SK-N-SH (cell line): ENCODE measurements around the gene PPP3CA. TPM values are rescaled to one million over a fixed set of nuclear protein-coding genes. Genes with fewer than 3 reads are reported as not detected.

Experiments used
- CTCF ChIA-PET: fragments of 300-600, 350-600 bp; formaldehyde crosslinking; extraction: SDS; loops from one replicate; lab custom pipeline; 2021; lab: Yijun Ruan, JAX
- POLR2A ChIA-PET: fragments of 350-600 bp; sonication (Branson Sonifier 250); formaldehyde crosslinking; extraction: SDS; loops from one replicate; lab custom pipeline; 2020; ENCODE audit warnings: antibody characterized with exemption, inconsistent platforms; lab: Yijun Ruan, JAX
- DNase-seq: peaks from one replicate; pipeline ENCODE4 v3.0.0; 2012
- H2AFZ ChIP-seq: fragments of 200-600 bp; sonication (generic); 2 replicates; pipeline ENCODE4 v1.8.1; 2016; ENCODE audit warnings: antibody characterized with exemption, mild to moderate bottlenecking, low read depth
- H3F3A ChIP-seq: fragments of 200-600 bp; sonication (generic); replicated peaks from 2 replicates; pipeline ENCODE3; 2016; ENCODE audit warnings: antibody characterized with exemption, mild to moderate bottlenecking; ENCODE audit not compliant: insufficient read depth
- H3K27ac ChIP-seq, 2 experiments: fragments of 200-500 bp in 1 of 2; fragments of 200-600 bp in 1 of 2; sonication (Bioruptor generic) in 1 of 2; sonication (generic), shearing (Covaris generic) in 1 of 2; 2 replicates each; pipeline versions ENCODE4 v1.5.1 to v1.6.1; 2014 to 2016; ENCODE audit warnings: low read depth in 2 of 2, inconsistent platforms in 1 of 2, low read length in 1 of 2, mild to moderate bottlenecking in 1 of 2, mixed read lengths in 1 of 2
- H3K27me3 ChIP-seq: fragments of 200-600 bp; sonication (generic), shearing (Covaris generic); 2 replicates; pipeline ENCODE4 v1.6.1; 2016; ENCODE audit warnings: mixed run types; ENCODE audit not compliant: insufficient read depth
- H3K36me3 ChIP-seq, 2 experiments: fragments of 200-500 bp in 1 of 2; fragments of 200-600 bp in 1 of 2; sonication (Bioruptor generic) in 1 of 2; sonication (generic) in 1 of 2; replicated peaks in 1 of 2; 2 replicates each; pipeline versions ENCODE3 to v1.5.1; 2014 to 2016; ENCODE audit warnings: low read length in 1 of 2, mild to moderate bottlenecking in 1 of 2; ENCODE audit not compliant: insufficient read depth in 2 of 2, control insufficient read depth in 1 of 2
- H3K4me1 ChIP-seq, 2 experiments: fragments of 200-500 bp in 1 of 2; fragments of 200-600 bp in 1 of 2; sonication (Bioruptor generic) in 1 of 2; sonication (generic), shearing (Covaris generic) in 1 of 2; 2 replicates each; pipeline versions ENCODE4 v1.5.1 to v1.6.1; 2014 to 2016; ENCODE audit warnings: low read depth in 1 of 2, low read length in 1 of 2, mixed run types in 1 of 2; ENCODE audit not compliant: insufficient read depth in 2 of 2, control insufficient read depth in 1 of 2
- H3K4me2 ChIP-seq: fragments of 200-600 bp; sonication (generic), shearing (Covaris generic); 2 replicates; pipeline ENCODE4 v1.6.1; 2017; ENCODE audit warnings: mixed run types
- H3K4me3 ChIP-seq, 2 experiments: fragments of 200-500 bp in 1 of 2; fragments of 200-600 bp in 1 of 2; sonication (Bioruptor generic) in 1 of 2; sonication (generic), shearing (Covaris generic) in 1 of 2; 2 replicates each; pipeline versions ENCODE4 v1.5.1 to v1.8.1; 2014 to 2016; ENCODE audit warnings: low read depth in 2 of 2, inconsistent platforms in 1 of 2, low read length in 1 of 2, mild to moderate bottlenecking in 1 of 2, mixed read lengths in 1 of 2, moderate library complexity in 1 of 2
- H3K79me2 ChIP-seq: fragments of 200-600 bp; sonication (generic); 2 replicates; pipeline ENCODE4 v1.8.1; 2017; ENCODE audit warnings: mild to moderate bottlenecking; ENCODE audit not compliant: insufficient read depth
- H3K9ac ChIP-seq: fragments of 200-600 bp; sonication (generic); 2 replicates; pipeline ENCODE4 v1.6.1; 2017; ENCODE audit warnings: mixed run types
- H3K9me2 ChIP-seq: fragments of 200-600 bp; sonication (generic); 2 replicates; pipeline ENCODE4 v1.6.1; 2017; ENCODE audit warnings: mixed run types
- H3K9me3 ChIP-seq: fragments of 200-600 bp; sonication (generic); 2 replicates; pipeline ENCODE4 v1.6.1; 2017; ENCODE audit warnings: mixed run types, mild to moderate bottlenecking, moderate library complexity
- H4K20me1 ChIP-seq: fragments of 200-600 bp; sonication (generic); 2 replicates; pipeline ENCODE4 v1.6.1; 2017; ENCODE audit warnings: mild to moderate bottlenecking, mixed run types; ENCODE audit not compliant: insufficient read depth
- CHD2 ChIP-seq: fragments of 150-350 bp; IDR thresholded peaks from 2 replicates; pipeline ENCODE4 v1.6.1; 2018; ENCODE audit warnings: low read length; ENCODE audit not compliant: partially characterized antibody
- EP300 ChIP-seq, 2 experiments: IDR thresholded peaks; 2 replicates each; pipeline versions ENCODE4 v1.4.0 to v1.6.1; 2012; ENCODE audit warnings: borderline replicate concordance in 1 of 2, low read depth in 1 of 2, low read length in 1 of 2
- EZH2phosphoT487 ChIP-seq: fragments of 200-600 bp; sonication (generic); IDR thresholded peaks from 2 replicates; pipeline ENCODE4 v1.6.1; 2017; ENCODE audit warnings: low read depth, mixed run types, mild to moderate bottlenecking, antibody characterized with exemption, moderate library complexity, borderline replicate concordance
- FOSL2 ChIP-seq: IDR thresholded peaks from 2 replicates; pipeline ENCODE4 v1.4.0; 2012; ENCODE audit warnings: low read depth, mild to moderate bottlenecking, moderate library complexity, borderline replicate concordance
- FOXM1 ChIP-seq: IDR thresholded peaks from 2 replicates; pipeline ENCODE4 v1.4.0; 2012; ENCODE audit warnings: low read depth, mild to moderate bottlenecking
- GABPA ChIP-seq: IDR thresholded peaks from 2 replicates; pipeline ENCODE4 v1.4.0; 2012; ENCODE audit warnings: low read depth, mild to moderate bottlenecking
- JUND ChIP-seq: IDR thresholded peaks from 2 replicates; pipeline ENCODE4 v1.4.0; 2012
- MEF2A ChIP-seq: IDR thresholded peaks from 2 replicates; pipeline ENCODE4 v1.4.0; 2012; ENCODE audit warnings: low read depth, borderline replicate concordance
- MXI1 ChIP-seq: IDR thresholded peaks from 2 replicates; pipeline ENCODE4 v1.6.1; 2012; ENCODE audit warnings: mild to moderate bottlenecking, low read depth, low read length, improper control_type of control experiment
- RAD21 ChIP-seq: IDR thresholded peaks from 2 replicates; pipeline ENCODE4 v1.6.1; 2012; ENCODE audit warnings: mild to moderate bottlenecking, low read length
- RCOR1 ChIP-seq: fragments of 150-350 bp; IDR thresholded peaks from 2 replicates; pipeline ENCODE4 v1.6.1; 2017; ENCODE audit warnings: antibody characterized with exemption, low read length
- RFX5 ChIP-seq: IDR thresholded peaks from 2 replicates; pipeline ENCODE4 v1.6.1; 2012; ENCODE audit warnings: mild to moderate bottlenecking, improper control_type of control experiment, low read length
- RXRA ChIP-seq: IDR thresholded peaks from 2 replicates; pipeline ENCODE4 v1.4.0; 2012; ENCODE audit warnings: low read depth, mild to moderate bottlenecking, borderline replicate concordance
- SIN3A ChIP-seq: IDR thresholded peaks from 2 replicates; pipeline ENCODE4 v1.6.1; 2012; ENCODE audit warnings: low read depth, mild to moderate bottlenecking, low read length, moderate library complexity, borderline replicate concordance
- SMC3 ChIP-seq: IDR thresholded peaks from 2 replicates; pipeline ENCODE4 v1.6.1; 2012; ENCODE audit warnings: low read depth, low read length, improper control_type of control experiment
- YY1 ChIP-seq: IDR thresholded peaks from 2 replicates; pipeline ENCODE4 v1.4.0; 2012; ENCODE audit warnings: low read depth, mild to moderate bottlenecking
- WGBS: methylation state at CpG from one replicate; pipeline ENCODE4 v1.1.6; 2017; ENCODE audit warnings: low lambda C conversion rate; 5-methylcytosine and 5-hydroxymethylcytosine counted together
- polyA plus RNA-seq, 3 experiments: library from polyadenylated mRNA; depleted of rRNA; stranded (reverse); fragments of >200 nt; gene quantifications; 2 replicates each; pipeline ENCODE4 v1.2.3, GENCODE V29; 2012
- TF ChIP-seq, protein P1 (sequence below): fragments of 150-350 bp; IDR thresholded peaks from 2 replicates; pipeline ENCODE4 v1.6.1; 2017; ENCODE audit warnings: antibody characterized with exemption, low read length, low read depth, borderline replicate concordance
- TF ChIP-seq, protein P2 (sequence below): IDR thresholded peaks from 2 replicates; pipeline ENCODE4; 2012

Gene PPP3CA
- polyA plus RNA-seq, 1 of the 3 experiments (the other 2 are of a cell fraction), result 10.7 TPM

DNA sequence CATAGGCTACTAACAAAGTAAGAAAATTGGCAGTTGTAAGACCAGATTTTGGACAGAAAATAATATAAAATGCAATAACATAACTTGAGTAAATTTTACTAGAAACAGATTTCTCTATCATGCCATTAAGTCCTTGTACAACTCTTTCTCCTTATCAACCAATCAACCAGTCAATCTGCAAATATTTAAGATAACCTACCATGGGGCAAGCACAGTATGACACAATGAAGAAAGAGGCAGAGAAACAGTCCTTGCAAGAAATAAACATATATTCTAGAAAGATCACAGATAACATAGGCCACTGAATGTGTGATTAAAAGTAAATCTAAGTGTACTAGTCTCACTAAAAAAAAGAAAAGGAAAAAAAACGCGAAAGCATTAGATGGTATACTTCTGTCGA is 194.8 kb downstream of the PPP3CA start:
- H3K9me3 ChIP-seq, result no peaks in the 10 kb centered on the region
- H3F3A ChIP-seq, result peaks cover 7% of the 10 kb centered on the region
- H3K27ac ChIP-seq, result no peak overlapping the region
- WGBS, result 97% methylated on average over 3 of the region's 3 CpGs
- CTCF ChIA-PET, result no interaction called here
- H4K20me1 ChIP-seq, result no peaks in the 10 kb centered on the region
- no peaks in the 10 kb centered on the region for H3K27me3 ChIP-seq
- no peaks in the 10 kb centered on the region for H3K9me2 ChIP-seq
- H3K4me2 ChIP-seq, result no peak overlapping the region
- no peak for DNase-seq
- no peak overlapping the region for H3K9ac ChIP-seq
- no peak overlapping the region for H2AFZ ChIP-seq
- H3K4me3 ChIP-seq, result no peak overlapping the region
- TF ChIP-seq RFX5 (no peak), MEF2A (no peak), FOXM1 (no peak), SMC3 (no peak)
- H3K36me3 ChIP-seq, result no peaks in the 10 kb centered on the region
- POLR2A ChIA-PET, result no interaction called here
- H3K79me2 ChIP-seq, result peaks cover 10% of the 10 kb centered on the region; the same call in 1 of the 2 replicates
- H3K4me1 ChIP-seq, result peaks cover 0 to 26% of the 10 kb centered on the region in 2 experiments; a peak in 3 of 4 replicates

DNA sequence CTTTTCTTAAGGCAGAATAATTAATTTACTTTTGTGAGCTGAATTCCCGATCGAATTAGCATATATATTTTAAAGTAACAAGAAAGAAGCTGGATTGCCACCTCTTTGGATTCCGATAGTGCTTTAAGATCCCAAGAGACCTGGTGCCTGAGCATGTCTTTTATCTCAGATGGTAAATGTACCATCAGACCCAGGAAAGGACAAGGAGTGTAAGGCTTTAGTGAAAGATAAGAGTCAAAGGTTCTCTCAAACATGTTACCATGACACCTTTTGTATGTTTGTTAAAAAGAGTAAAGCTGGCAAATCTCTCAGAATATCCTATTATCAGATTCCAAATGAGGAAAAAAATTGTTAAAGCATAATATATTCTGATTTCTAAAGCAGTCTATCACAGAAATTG is 198.8 kb downstream of the PPP3CA start:
- peaks cover 13% of the 10 kb centered on the region; the same call in 1 of the 2 replicates for H3K79me2 ChIP-seq
- TF ChIP-seq RCOR1, result no peak
- TF ChIP-seq, protein P1, sequence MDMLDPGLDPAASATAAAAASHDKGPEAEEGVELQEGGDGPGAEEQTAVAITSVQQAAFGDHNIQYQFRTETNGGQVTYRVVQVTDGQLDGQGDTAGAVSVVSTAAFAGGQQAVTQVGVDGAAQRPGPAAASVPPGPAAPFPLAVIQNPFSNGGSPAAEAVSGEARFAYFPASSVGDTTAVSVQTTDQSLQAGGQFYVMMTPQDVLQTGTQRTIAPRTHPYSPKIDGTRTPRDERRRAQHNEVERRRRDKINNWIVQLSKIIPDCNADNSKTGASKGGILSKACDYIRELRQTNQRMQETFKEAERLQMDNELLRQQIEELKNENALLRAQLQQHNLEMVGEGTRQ, result no peak
- TF ChIP-seq MEF2A, result no peak
- no peak for TF ChIP-seq JUND
- TF ChIP-seq, protein P2, sequence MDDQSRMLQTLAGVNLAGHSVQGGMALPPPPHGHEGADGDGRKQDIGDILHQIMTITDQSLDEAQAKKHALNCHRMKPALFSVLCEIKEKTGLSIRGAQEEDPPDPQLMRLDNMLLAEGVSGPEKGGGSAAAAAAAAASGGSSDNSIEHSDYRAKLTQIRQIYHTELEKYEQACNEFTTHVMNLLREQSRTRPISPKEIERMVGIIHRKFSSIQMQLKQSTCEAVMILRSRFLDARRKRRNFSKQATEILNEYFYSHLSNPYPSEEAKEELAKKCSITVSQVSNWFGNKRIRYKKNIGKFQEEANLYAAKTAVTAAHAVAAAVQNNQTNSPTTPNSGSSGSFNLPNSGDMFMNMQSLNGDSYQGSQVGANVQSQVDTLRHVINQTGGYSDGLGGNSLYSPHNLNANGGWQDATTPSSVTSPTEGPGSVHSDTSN, result no peak
- TF ChIP-seq SIN3A, result no peak
- no peak for TF ChIP-seq EZH2phosphoT487
- TF ChIP-seq GABPA, result no peak
- TF ChIP-seq CHD2, result no peak
- TF ChIP-seq FOSL2, result no peak
- no peak for TF ChIP-seq RAD21
- TF ChIP-seq RXRA, result no peak
- TF ChIP-seq MXI1, result no peak
- no peak for TF ChIP-seq YY1
- no peak for TF ChIP-seq EP300 (IDR thresholded peaks at IDR 0.05; ENCODE audit: borderline replicate concordance in 1 of 2, low read depth in 1 of 2, low read length in 1 of 2)
- TF ChIP-seq, all 33 proteins: peak for 0
- Histone ChIP-seq H3K4me2 (no peak overlapping the region), H3K27ac (no peak overlapping the region), H2AFZ (no peak overlapping the region), H3K27me3 (no peaks in the 10 kb centered on the region), H3K4me3 (no peak overlapping the region), H3K36me3 (no peaks in the 10 kb centered on the region), H3K9me2 (no peaks in the 10 kb centered on the region), H3K4me1 (no peaks in the 10 kb centered on the region; a peak in 1 of 4 replicates), H3F3A (no peaks in the 10 kb centered on the region), H3K9ac (no peak overlapping the region), H4K20me1 (no peaks in the 10 kb centered on the region), H3K9me3 (no peaks in the 10 kb centered on the region)
- CTCF ChIA-PET, result interaction anchor here (1.0 kb wide), 1 partner anchor 581 kb away, joined by 3 read pairs; no protein-coding TSS in a partner anchor
- no peak for DNase-seq
- POLR2A ChIA-PET, result no interaction called here
- 95% methylated on average over 3 of the region's 3 CpGs for WGBS
